Measurements from ENCODE around the gene PCDHA4.
A peak's percentile ranks its signal among the peaks of the same experiment; 100 is the strongest.
"Not testable (repeated sequence)": the region's sequence is repeated elsewhere in the genome, so short reads cannot be mapped to it uniquely, and the experiment has no call there.

Gene PCDHA4

DNA sequence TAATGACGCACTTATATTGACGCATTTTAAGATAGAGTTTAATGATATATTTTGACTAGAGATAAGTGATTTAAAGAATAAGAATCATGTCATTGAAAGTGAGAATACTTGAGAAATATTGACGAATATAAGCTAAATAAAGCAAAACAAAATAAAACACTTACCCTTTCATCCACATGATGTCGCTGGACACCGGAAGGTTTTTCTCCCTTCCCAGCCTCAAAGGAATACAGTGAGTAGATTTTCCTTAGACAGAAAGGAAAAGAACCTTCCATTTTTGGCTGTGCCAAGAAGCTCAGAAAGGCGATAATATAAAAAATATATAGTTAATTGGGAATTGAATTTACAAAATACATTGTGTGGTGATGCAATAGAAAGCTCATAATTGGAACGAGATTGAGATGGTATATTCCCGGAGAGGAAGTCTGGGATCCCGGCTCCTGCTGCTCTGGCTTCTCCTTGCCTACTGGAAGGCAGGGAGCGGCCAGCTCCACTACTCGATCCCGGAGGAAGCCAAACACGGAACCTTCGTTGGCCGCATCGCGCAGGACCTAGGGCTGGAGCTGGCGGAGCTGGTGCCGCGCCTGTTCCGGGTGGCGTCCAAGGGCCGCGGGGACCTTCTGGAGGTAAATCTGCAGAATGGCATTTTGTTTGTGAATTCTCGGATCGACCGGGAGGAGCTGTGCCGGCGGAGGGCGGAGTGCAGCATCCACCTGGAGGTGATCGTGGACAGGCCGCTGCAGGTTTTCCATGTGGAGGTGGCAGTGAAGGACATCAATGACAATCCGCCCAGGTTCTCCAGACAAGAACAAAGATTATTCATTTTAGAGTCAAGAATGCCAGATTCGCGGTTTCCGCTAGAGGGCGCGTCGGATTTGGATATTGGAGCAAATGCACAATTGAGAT, 14.8 kb downstream of the PCDHA4 start, which contains the start of gene PCDHA5:
TSS of gene PCDHA5 (plus strand) at position 239 of the 906 bp plus-strand sequence.
- no peak for DNase-seq (ENCODE audit: low spot score)

DNA sequence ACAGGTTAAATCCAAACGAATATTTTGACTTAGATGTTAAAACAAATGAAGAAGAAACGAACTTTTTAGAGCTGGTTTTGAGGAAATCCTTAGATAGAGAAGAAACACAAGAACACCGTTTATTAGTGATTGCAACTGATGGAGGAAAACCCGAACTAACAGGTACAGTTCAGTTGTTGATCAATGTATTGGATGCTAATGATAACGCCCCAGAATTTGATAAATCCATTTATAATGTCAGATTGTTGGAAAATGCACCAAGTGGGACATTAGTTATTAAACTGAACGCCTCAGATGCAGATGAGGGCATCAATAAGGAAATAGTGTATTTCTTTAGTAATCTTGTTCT, 15.4 kb downstream of the PCDHA4 start:
- no peak for DNase-seq (ENCODE audit: low spot score)

DNA sequence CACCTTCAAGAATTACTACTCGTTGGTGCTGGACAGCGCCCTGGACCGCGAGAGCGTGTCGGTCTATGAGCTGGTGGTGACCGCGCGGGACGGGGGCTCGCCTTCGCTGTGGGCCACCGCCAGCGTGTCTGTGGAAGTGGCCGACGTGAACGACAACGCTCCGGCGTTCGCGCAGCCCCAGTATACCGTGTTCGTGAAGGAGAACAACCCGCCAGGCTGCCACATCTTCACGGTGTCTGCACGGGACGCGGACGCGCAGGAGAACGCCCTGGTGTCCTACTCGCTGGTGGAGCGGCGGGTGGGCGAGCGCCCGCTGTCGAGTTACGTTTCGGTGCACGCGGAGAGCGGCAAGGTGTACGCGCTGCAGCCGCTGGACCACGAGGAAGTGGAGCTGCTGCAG, 16.1 kb downstream of the PCDHA4 start:
- DNase-seq (ENCODE audit: low spot score), result not testable (repeated sequence)

GRCh38 chr5:140823475-140823874, 16.6 kb downstream of the PCDHA4 start:
- DNase-seq (ENCODE audit: low spot score), result no peak

DNA sequence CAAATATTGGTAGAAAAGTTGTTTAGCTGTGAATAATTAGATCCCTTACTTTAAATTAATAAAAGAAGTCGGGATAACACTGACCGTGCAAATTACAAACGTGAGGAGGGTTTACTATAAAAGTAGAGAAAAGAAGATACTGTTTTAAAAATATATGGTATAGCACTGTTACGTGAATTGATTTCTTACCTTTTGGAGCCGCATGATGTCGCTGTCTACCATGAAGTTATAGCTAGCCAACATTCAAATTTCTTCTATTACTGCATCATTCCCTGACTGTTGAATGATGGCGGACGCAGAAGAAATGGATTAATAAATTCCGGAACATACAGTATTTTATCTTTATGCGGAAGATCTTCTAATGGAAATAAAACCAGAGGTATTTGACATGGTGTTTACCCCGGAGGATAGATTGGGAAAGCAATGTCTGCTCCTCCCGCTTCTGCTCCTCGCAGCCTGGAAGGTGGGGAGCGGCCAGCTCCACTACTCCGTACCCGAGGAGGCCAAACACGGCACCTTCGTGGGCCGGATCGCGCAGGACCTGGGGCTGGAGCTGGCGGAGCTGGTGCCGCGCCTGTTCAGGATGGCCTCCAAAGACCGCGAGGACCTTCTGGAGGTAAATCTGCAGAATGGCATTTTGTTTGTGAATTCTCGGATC, 21.0 kb downstream of the PCDHA4 start, which contains the start of gene PCDHA6:
TSS of gene PCDHA6 (plus strand) at position 257 of the 658 bp plus-strand sequence. CDS start at position 389, 132 bp downstream.
- DNase-seq (ENCODE audit: low spot score), result no peak

- DNase-seq (ENCODE audit: low spot score), result no peak
These were observed 21.5 kb downstream of the PCDHA4 start for GRCh38 chr5:140828362-140828737.

GRCh38 chr5:140829511-140830501, 22.9 kb downstream of the PCDHA4 start:
- DNase-seq (ENCODE audit: low spot score), result not testable (repeated sequence)

- DNase-seq (ENCODE audit: low spot score), result no peak
These were observed 27.1 kb downstream of the PCDHA4 start, which contains the start of gene PCDHA7 for GRCh38 chr5:140833993-140834392. Gene PCDHA7 (plus strand): TSS chr5:140834269. CDS start chr5:140834384, 115 bp downstream.

DNA sequence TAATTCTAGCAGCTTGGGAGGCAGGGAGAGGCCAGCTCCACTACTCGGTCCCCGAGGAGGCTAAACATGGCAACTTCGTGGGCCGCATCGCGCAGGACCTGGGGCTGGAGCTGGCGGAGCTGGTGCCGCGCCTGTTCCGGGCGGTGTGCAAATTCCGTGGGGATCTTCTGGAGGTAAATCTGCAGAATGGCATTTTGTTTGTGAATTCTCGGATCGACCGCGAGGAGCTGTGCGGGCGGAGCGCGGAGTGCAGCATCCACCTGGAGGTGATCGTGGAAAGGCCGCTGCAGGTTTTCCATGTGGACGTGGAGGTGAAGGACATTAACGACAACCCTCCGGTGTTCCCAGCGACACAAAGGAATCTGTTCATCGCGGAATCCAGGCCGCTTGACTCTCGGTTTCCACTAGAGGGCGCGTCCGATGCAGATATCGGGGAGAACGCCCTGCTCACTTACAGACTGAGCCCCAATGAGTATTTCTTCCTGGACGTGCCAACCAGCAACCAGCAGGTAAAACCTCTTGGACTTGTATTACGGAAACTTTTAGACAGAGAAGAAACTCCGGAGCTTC, 27.7 kb downstream of the PCDHA4 start:
- DNase-seq (ENCODE audit: low spot score), result not testable (repeated sequence)

GRCh38 chr5:140835622-140836510, 29.0 kb downstream of the PCDHA4 start:
- DNase-seq (ENCODE audit: low spot score), result no peak

DNA sequence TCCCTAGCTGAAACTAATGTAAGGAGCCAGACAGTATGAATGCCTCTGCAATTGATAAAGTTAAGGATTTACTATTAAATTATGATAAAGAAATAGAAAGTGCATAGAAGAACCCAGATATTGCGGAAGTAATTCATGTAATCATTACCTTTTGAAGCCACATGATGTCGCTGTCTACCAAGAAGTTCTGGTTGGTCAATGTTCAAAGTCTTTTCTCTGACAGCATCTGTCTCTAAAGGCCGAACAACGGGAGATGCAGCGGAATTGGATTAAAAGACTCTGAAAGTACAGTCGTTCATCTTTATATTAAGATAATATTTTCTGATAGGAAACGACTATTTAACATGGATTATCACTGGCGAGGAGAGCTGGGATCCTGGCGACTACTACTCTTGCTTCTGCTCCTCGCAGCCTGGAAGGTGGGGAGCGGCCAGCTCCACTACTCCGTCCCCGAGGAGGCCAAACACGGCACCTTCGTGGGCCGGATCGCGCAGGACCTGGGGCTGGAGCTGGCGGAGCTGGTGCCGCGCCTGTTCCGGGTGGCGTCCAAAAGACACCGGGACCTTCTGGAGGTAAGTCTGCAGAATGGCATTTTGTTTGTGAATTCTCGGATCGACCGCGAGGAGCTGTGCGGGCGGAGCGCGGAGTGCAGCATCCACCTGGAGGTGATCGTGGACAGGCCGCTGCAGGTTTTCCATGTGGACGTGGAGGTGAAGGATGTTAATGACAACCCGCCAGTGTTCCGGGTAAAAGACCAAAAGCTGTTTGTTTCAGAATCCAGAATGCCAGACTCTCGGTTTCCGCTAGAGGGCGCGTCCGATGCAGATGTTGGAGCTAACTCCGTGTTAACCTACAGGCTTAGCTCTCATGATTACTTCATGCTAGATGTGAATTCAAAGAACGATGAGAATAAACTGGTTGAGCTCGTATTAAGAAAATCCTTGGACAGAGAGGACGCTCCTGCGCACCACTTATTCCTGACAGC, 34.4 kb downstream of the PCDHA4 start, which contains the start of gene PCDHA8:
TSS of gene PCDHA8 (plus strand) at position 210 of the 985 bp plus-strand sequence. CDS start at position 345, 135 bp downstream.
- DNase-seq (ENCODE audit: low spot score), result peak; percentile 4

DNA sequence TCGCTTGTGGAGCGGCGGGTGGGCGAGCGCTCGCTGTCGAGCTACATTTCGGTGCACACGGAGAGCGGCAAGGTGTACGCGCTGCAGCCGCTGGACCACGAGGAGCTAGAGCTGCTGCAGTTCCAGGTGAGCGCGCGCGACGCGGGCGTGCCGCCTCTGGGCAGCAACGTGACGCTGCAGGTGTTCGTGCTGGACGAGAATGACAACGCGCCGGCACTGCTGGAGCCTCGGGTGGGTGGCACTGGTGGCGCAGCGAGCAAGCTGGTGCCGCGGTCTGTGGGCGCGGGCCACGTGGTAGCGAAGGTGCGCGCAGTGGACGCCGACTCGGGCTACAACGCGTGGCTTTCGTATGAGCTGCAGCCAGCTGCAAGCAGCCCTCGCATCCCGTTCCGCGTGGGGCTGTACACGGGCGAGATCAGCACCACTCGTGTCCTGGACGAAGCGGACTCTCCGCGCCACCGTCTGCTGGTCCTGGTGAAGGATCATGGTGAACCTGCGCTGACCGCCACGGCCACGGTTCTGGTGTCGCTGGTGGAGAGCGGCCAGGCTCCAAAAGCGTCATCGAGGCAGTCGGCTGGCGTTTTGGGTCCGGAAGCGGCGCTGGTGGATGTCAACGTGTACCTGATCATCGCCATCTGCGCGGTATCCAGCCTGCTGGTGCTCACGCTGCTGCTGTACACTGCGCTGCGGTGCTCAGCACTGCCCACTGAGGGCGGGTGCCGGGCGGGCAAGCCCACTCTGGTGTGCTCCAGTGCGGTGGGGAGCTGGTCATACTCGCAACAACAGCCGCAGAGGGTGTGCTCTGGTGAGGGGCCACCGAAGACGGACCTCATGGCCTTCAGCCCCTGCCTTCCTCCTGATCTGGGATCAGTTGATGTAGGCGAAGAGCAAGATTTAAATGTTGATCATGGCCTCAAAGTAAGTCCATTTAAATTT, 36.2 kb downstream of the PCDHA4 start:
- DNase-seq (ENCODE audit: low spot score), result no peak

DNA sequence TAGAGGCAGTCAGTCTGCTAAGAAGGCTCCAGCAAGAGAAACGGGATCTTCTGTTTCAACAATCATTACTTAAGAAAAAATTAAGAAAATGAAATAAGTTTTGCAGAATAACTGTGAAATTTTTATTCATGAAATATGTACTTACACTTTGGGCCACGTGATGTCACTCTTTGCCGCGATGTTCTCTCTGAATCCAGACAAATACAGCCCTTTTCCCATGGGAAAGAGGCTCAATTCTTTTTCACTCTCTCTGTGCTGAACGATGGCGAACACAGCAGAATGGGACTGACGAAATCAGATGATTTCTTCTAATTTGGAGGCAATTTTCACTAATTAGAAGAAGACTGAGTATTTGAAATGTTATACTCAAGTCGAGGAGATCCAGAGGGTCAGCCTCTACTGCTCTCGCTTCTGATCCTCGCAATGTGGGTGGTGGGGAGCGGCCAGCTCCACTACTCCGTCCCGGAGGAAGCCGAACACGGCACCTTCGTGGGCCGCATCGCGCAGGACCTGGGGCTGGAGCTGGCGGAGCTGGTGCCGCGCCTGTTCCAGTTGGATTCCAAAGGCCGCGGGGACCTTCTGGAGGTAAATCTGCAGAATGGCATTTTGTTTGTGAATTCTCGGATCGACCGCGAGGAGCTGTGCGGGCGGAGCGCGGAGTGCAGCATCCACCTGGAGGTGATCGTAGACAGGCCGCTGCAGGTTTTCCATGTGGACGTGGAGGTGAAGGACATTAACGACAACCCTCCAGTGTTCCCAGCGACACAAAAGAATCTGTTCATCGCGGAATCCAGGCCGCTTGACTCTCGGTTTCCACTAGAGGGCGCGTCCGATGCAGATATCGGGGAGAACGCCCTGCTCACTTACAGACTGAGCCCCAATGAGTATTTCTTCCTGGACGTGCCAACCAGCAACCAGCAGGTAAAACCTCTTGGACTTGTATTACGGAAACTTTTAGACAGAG, 41.6 kb downstream of the PCDHA4 start, which contains the start of gene PCDHA9:
TSS of gene PCDHA9 (plus strand) at position 244 of the 964 bp plus-strand sequence. CDS start at position 358, 114 bp downstream.
- not testable (repeated sequence) for DNase-seq (ENCODE audit: low spot score)

DNA sequence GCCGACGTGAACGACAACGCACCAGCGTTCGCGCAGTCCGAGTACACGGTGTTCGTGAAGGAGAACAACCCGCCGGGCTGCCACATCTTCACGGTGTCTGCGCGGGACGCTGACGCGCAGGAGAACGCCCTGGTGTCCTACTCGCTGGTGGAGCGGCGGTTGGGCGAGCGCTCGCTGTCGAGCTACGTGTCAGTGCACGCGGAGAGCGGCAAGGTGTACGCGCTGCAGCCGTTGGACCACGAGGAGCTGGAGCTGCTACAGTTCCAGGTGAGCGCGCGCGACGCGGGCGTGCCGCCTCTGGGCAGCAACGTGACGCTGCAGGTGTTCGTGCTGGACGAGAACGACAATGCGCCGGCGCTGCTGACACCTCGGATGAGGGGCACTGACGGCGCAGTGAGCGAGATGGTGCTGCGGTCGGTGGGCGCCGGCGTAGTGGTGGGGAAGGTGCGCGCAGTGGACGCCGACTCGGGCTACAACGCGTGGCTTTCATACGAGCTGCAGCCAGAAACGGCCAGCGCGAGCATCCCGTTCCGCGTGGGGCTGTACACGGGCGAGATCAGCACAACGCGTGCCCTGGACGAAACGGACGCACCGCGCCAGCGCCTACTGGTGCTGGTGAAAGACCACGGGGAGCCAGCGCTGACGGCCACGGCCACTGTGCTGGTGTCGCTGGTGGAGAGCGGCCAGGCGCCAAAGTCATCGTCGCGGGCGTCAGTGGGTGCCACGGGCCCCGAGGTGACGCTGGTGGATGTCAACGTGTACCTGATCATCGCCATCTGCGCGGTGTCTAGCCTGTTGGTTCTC, 43.2 kb downstream of the PCDHA4 start:
- DNase-seq (ENCODE audit: low spot score), result not testable (repeated sequence)
